ENCODE measurements around the gene RAP1GAP. TPM values are rescaled to one million over a fixed set of nuclear protein-coding genes. Genes with fewer than 3 reads are reported as not detected.
A peak's percentile ranks its signal among the peaks of the same experiment; 100 is the strongest.

The RAP1GAP gene
- total and polyA plus RNA-seq, 2 experiments from 2014 or later: 0.41 to 0.97 TPM

GRCh38 chr1:21666576-21667320 lies 2.4 kb downstream of the RAP1GAP start:
- Histone ChIP-seq H3K9me2 (ENCODE audit: insufficient read depth) (no peaks in the 10 kb centered on the region), H3K27ac (no peak overlapping the region), H3K9me3 (ENCODE audit: low read depth) (no peaks in the 10 kb centered on the region), H3K27me3 (replicated peaks; ENCODE audit: insufficient read depth) (peaks cover 14% of the 10 kb centered on the region), H4K20me1 (ENCODE audit: insufficient read depth) (no peaks in the 10 kb centered on the region), H3K4me2 (ENCODE audit: unreplicated experiment) (no peak overlapping the region), H3K4me1 (ENCODE audit: insufficient read depth) (peaks cover 12% of the 10 kb centered on the region), H3K36me3 (ENCODE audit: low read depth) (no peaks in the 10 kb centered on the region), H2AFZ (no peak overlapping the region), H3K79me2 (ENCODE audit: insufficient read depth) (no peaks in the 10 kb centered on the region), H3F3A (ENCODE audit: insufficient read depth) (peaks cover 8% of the 10 kb centered on the region; the same call in 1 of the 2 replicates), H3K4me3 (no peak overlapping the region), H3K9ac (no peak overlapping the region)
- TF ChIP-seq EZH2 (IDR thresholded peaks at IDR 0.05; ENCODE audit: insufficient read depth, poor library complexity, severe bottlenecking) (no peak), EZH2phosphoT487 (IDR thresholded peaks at IDR 0.05; ENCODE audit: insufficient read depth, low read depth) (no peak)
- 48 to 49% methylated on average over 22 of the region's 22 CpGs for WGBS, 2 experiments (ENCODE audit: low coverage in 1 of 2, low lambda C conversion rate in 2 of 2, missing lambda C conversion rate in 2 of 2)
- peak; percentile 25 for DNase-seq
- in situ Hi-C loops (cut with MboI): loop anchor here (10.0 kb wide), 1 partner anchor 432 kb away; no protein-coding TSS in a partner anchor

- no peak overlapping the region for H3K4me2 ChIP-seq (ENCODE audit: unreplicated experiment)
- no peak overlapping the region for H3K4me3 ChIP-seq
- H3K27me3 ChIP-seq (replicated peaks; ENCODE audit: insufficient read depth): peaks cover 14% of the 10 kb centered on the region
- in situ Hi-C loops (cut with MboI): loop anchor here (10.0 kb wide), 1 partner anchor 431 kb away; no protein-coding TSS in a partner anchor
- 55 to 56% methylated on average over 8 of the region's 8 CpGs for WGBS, 2 experiments (ENCODE audit: low coverage in 1 of 2, low lambda C conversion rate in 2 of 2, missing lambda C conversion rate in 2 of 2)
- peak; percentile 82 for DNase-seq
- H3K27ac ChIP-seq: no peak overlapping the region
- H3K9me2 ChIP-seq (ENCODE audit: insufficient read depth): no peaks in the 10 kb centered on the region
- peaks cover 8% of the 10 kb centered on the region; the same call in 1 of the 2 replicates for H3F3A ChIP-seq (ENCODE audit: insufficient read depth)
- TF ChIP-seq EZH2 (IDR thresholded peaks at IDR 0.05; ENCODE audit: insufficient read depth, poor library complexity, severe bottlenecking) (no peak), EZH2phosphoT487 (IDR thresholded peaks at IDR 0.05; ENCODE audit: insufficient read depth, low read depth) (no peak)
- H3K9ac ChIP-seq: no peak overlapping the region
- peaks cover 12% of the 10 kb centered on the region for H3K4me1 ChIP-seq (ENCODE audit: insufficient read depth)
- H3K9me3 ChIP-seq (ENCODE audit: low read depth): no peaks in the 10 kb centered on the region
- no peaks in the 10 kb centered on the region for H3K36me3 ChIP-seq (ENCODE audit: low read depth)
- no peaks in the 10 kb centered on the region for H3K79me2 ChIP-seq (ENCODE audit: insufficient read depth)
- H2AFZ ChIP-seq: no peak overlapping the region
- H4K20me1 ChIP-seq (ENCODE audit: insufficient read depth): no peaks in the 10 kb centered on the region
These were observed 3.2 kb downstream of the RAP1GAP start for GRCh38 chr1:21665711-21666575.

GRCh38 chr1:21664806-21665588 lies 4.2 kb downstream of the RAP1GAP start:
- TF ChIP-seq EZH2phosphoT487 (IDR thresholded peaks at IDR 0.05; ENCODE audit: insufficient read depth, low read depth) (no peak), EZH2 (IDR thresholded peaks at IDR 0.05; ENCODE audit: insufficient read depth, poor library complexity, severe bottlenecking) (no peak)
- Histone ChIP-seq H3K36me3 (ENCODE audit: low read depth) (no peaks in the 10 kb centered on the region), H2AFZ (no peak overlapping the region), H3K27me3 (replicated peaks; ENCODE audit: insufficient read depth) (peaks cover 16% of the 10 kb centered on the region), H3K4me3 (no peak overlapping the region), H3K79me2 (ENCODE audit: insufficient read depth) (no peaks in the 10 kb centered on the region), H3K4me2 (ENCODE audit: unreplicated experiment) (no peak overlapping the region), H4K20me1 (ENCODE audit: insufficient read depth) (no peaks in the 10 kb centered on the region), H3K27ac (no peak overlapping the region), H3K9me3 (ENCODE audit: low read depth) (no peaks in the 10 kb centered on the region), H3K4me1 (ENCODE audit: insufficient read depth) (peaks cover 12% of the 10 kb centered on the region), H3K9me2 (ENCODE audit: insufficient read depth) (no peaks in the 10 kb centered on the region), H3F3A (ENCODE audit: insufficient read depth) (peaks cover 8% of the 10 kb centered on the region; the same call in 1 of the 2 replicates), H3K9ac (no peak overlapping the region)
- WGBS, 2 experiments (ENCODE audit: low coverage in 1 of 2, low lambda C conversion rate in 2 of 2, missing lambda C conversion rate in 2 of 2): 80 to 81% methylated on average over 10 of the region's 10 CpGs
- in situ Hi-C loops (cut with MboI): loop anchor here (10.0 kb wide), 1 partner anchor 430 kb away; no protein-coding TSS in a partner anchor
- no peak for DNase-seq
